Psoas muscle (tissue), 8 donors: ENCODE measurements around the gene PPP1R13L. TPM values are rescaled to one million over a fixed set of nuclear protein-coding genes. Genes with fewer than 3 reads are reported as not detected.

Experiments used
- ATAC-seq, 4 donors: fragments of 200-7000 bp; cut with Tn5 transposase; one replicate each; pipeline ENCODE4 v1.9.1; 2020; ENCODE audit warnings: moderate library complexity in 3 of 4, mild to moderate bottlenecking in 2 of 4
- DNase-seq, 2 donors: peaks; one replicate each; pipeline ENCODE4 v3.0.0-alpha.2; 2020
- H3K27ac ChIP-seq: fragments of 200-600 bp; one replicate; pipeline ENCODE4 v1.8.0; 2022
- H3K27me3 ChIP-seq, 3 donors: fragments of 200-600 bp in 1 of 3; one replicate each; pipeline versions ENCODE4 v1.6.1 to v1.8.0; 2013 to 2022; ENCODE audit warnings: low read length in 2 of 3, mild to moderate bottlenecking in 2 of 3, moderate library complexity in 1 of 3; ENCODE audit not compliant: insufficient read depth in 3 of 3
- H3K36me3 ChIP-seq, 2 donors: fragments of 200-600 bp in 1 of 2; one replicate each; pipeline versions ENCODE4 v1.6.1 to v1.8.0; 2013 to 2022; ENCODE audit warnings: low read depth in 1 of 2, mild to moderate bottlenecking in 1 of 2, moderate library complexity in 1 of 2; ENCODE audit not compliant: insufficient read depth in 1 of 2
- H3K4me1 ChIP-seq: fragments of 200-600 bp; one replicate; pipeline ENCODE4 v1.8.0; 2022
- H3K4me3 ChIP-seq: fragments of 200-600 bp; one replicate; pipeline ENCODE4 v1.8.0; 2022; ENCODE audit warnings: mild to moderate bottlenecking
- H3K9me3 ChIP-seq: fragments of 200-600 bp; one replicate; pipeline ENCODE4 v1.8.0; 2022
- CTCF ChIP-seq: fragments of 200-600 bp; IDR thresholded peaks from one replicate; pipeline ENCODE4 v1.8.0; 2022; ENCODE audit warnings: antibody characterized with exemption
- WGBS, 3 donors: extraction: QIAGEN DNeasy Blood & Tissue Kit; methylation state at CpG; one replicate each; pipeline versions ENCODE4 v1.1.6 to v1.1.7; 2013; 5-methylcytosine and 5-hydroxymethylcytosine counted together
- intact Hi-C, 2 donors: fragments of 100-400 bp; cut with DNase I; formaldehyde crosslinking; loops; one replicate each; pipeline versions ENCODE4 v1.11.0 to v1.14.2; 2022
- long read RNA-seq, 2 donors: library from polyadenylated mRNA; unstranded; transcript quantifications; one replicate each; pipeline ENCODE4 v2.0.0, GENCODE V29; 2021
- polyA plus RNA-seq, 3 donors: library from polyadenylated mRNA; stranded (reverse); fragments of 200-250 nt; gene quantifications; one replicate each; pipeline ENCODE4 v1.2.3, GENCODE V29; 2013
- total RNA-seq, 4 donors: library from RNA; stranded (reverse); fragmentation: NEBNext Ultra II Directional in 2 of 4; extraction: Animal tissue kit (Norgen Biotek cat#: 25700) in 2 of 4; gene quantifications; one replicate each; pipeline versions ENCODE4 v1.2.1 to v1.2.4, GENCODE V29; 2021 to 2023
- donor health status: healthy with polysubstance abuse.
- donor health status: DM: no; HTN: no; CAD: no; lungs with moderate emphysema.
- donor health status: Bipolar disorder and iron deficiency.
- donor health status: healthy.
- donor health status: DM: yes; HTN: yes; CAD: no.
- donor health status: DM: no; HTN: no; CAD: no.
- donor health status: DM: no; HTN: no; CAD: no.
- donor health status: DM: yes; HTN: yes; CAD: no.

Gene PPP1R13L
- total RNA-seq (1 to 10 TPM; 4.1 to 6.9 (median 5.8) TPM), polyA plus RNA-seq (10 to 100 TPM in 1 of 3 donors, 1 to 10 TPM in 2; 1.8 to 21.4 (median 1.9) TPM)
- long read RNA-seq, donor 1, partial matches to known transcripts: 3 of 3 reads
- long read RNA-seq, donor 1, other reads (novel, unspliced or antisense): 0 of 3 reads
- long read RNA-seq, donor 2, partial matches to known transcripts: 5 of 5 reads
- long read RNA-seq, donor 2, other reads (novel, unspliced or antisense): 0 of 5 reads

- Histone ChIP-seq H3K27ac (peak within 1 kb of the TSS; percentile 94), H3K36me3 (peaks cover 0 to 5% of the 10 kb centered on the region in 2 donors), H3K27me3 (peaks cover 0 to 3% (median 2%) of the 10 kb centered on the region in 3 donors), H3K4me3 (peak within 1 kb of the TSS; percentile 80), H3K4me1 (peaks cover 17% of the 10 kb centered on the region), H3K9me3 (no peaks in the 10 kb centered on the region)
- DNase-seq: peak; percentile 78 to 84
- intact Hi-C loops: no loop called here
- ATAC-seq: peak; percentile 28 to 48 (median 39)
- no peak for TF ChIP-seq CTCF
- 8 to 11% (median 8%) methylated on average over 45 to 46 of the region's 46 CpGs for WGBS, 3 donors
Observed at GRCh38 chr19:45404557-45405434, at the start of gene PPP1R13L. TSS of gene PPP1R13L (minus strand) at chr19:45405069. CDS start at chr19:45398318, 6,751 bp downstream.

- Histone ChIP-seq H3K4me3 (no peak overlapping the region), H3K27ac (peak overlapping the region; percentile 38), H3K36me3 (no peaks in the 10 kb centered on the region), H3K4me1 (peaks cover 45% of the 10 kb centered on the region), H3K27me3 (no peaks in the 10 kb centered on the region), H3K9me3 (no peaks in the 10 kb centered on the region)
- DNase-seq (no peak), ATAC-seq (no peak)
- intact Hi-C loops: no loop called here
- WGBS, 3 donors: 71 to 72% (median 71%) methylated on average over 12 of the region's 12 CpGs
- TF ChIP-seq CTCF: no peak
Observed at GRCh38 chr19:45451850-45452387, 47.0 kb upstream of the PPP1R13L start.

- ATAC-seq: peak in 1 of 4 donors; percentile 1
- intact Hi-C loops: no loop called here
Observed at GRCh38 chr19:45451131-45451849, 46.4 kb upstream of the PPP1R13L start.

GRCh38 chr19:45450012-45450333 is 45.1 kb upstream of the PPP1R13L start:
- H3K4me1 ChIP-seq: peaks cover 30% of the 10 kb centered on the region
- intact Hi-C loops: no loop called here
- peak overlapping the region; percentile 65 for H3K4me3 ChIP-seq

More at GRCh38 chr19:45451131-45451849, 46.4 kb upstream of the PPP1R13L start:
- Histone ChIP-seq H3K9me3 (no peaks in the 10 kb centered on the region), H3K27ac (peak overlapping the region; percentile 38), H3K36me3 (no peaks in the 10 kb centered on the region), H3K27me3 (no peaks in the 10 kb centered on the region), H3K4me1 (peaks cover 40% of the 10 kb centered on the region), H3K4me3 (peak overlapping the region; percentile 65)
- 4 to 7% (median 6%) methylated on average over 25 to 28 of the region's 28 CpGs for WGBS, 3 donors
- peak; percentile 29 to 60 for DNase-seq
- TF ChIP-seq CTCF: no peak

More at GRCh38 chr19:45450012-45450333, 45.1 kb upstream of the PPP1R13L start:
- Histone ChIP-seq H3K27ac (peak overlapping the region; percentile 52), H3K36me3 (no peaks in the 10 kb centered on the region), H3K27me3 (no peaks in the 10 kb centered on the region), H3K9me3 (no peaks in the 10 kb centered on the region)
- DNase-seq (no peak), ATAC-seq (no peak)
- no peak for TF ChIP-seq CTCF
- 37 to 42% (median 42%) methylated on average over 5 of the region's 5 CpGs for WGBS, 3 donors
